ENCODE data around the gene TPRN.

DNA sequence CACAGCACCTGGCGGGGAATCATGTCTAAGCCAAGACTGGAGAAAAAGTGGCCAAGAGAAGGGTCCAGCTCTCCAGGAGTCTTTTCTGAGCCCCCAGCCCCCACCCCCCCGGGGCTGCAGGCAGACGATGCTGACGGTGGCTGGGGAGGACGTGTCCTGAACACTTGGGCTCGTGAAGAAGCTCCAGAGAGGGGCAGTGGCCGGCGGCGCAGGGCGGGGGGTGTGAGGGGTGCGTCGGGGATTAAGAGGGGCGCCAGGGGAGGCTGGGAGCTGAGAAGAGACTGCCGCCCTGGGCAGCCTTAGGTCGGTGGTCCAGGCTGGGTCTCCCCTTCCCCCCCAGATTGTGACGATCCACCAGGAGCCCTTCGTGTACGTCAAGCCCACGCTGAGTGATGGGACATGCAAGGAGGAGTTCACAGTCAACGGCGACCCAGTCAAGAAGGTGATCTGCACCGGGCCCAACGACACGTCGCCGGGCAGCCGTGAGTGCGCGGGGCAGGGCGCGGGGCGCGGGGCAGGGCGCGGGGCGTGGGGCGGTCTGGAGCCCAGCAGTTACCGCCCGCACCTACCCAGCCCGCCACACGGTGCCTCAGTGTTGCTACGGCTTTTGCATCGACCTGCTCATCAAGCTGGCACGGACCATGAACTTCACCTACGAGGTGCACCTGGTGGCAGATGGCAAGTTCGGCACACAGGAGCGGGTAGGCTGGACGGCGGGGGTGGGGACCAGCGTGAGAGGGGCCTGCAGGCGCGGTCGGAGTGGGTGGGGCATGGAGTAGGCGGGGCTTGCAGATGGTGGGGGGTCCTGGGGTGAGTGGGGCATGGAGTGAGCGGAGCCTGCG, 39.6 kb downstream of the TPRN start:
- TF ChIP-seq, protein P1, sequence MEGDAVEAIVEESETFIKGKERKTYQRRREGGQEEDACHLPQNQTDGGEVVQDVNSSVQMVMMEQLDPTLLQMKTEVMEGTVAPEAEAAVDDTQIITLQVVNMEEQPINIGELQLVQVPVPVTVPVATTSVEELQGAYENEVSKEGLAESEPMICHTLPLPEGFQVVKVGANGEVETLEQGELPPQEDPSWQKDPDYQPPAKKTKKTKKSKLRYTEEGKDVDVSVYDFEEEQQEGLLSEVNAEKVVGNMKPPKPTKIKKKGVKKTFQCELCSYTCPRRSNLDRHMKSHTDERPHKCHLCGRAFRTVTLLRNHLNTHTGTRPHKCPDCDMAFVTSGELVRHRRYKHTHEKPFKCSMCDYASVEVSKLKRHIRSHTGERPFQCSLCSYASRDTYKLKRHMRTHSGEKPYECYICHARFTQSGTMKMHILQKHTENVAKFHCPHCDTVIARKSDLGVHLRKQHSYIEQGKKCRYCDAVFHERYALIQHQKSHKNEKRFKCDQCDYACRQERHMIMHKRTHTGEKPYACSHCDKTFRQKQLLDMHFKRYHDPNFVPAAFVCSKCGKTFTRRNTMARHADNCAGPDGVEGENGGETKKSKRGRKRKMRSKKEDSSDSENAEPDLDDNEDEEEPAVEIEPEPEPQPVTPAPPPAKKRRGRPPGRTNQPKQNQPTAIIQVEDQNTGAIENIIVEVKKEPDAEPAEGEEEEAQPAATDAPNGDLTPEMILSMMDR (IDR thresholded peaks at IDR 0.05; ENCODE audit: low read depth, low read length): no peak
- no peak for TF ChIP-seq POLR2A (IDR thresholded peaks at IDR 0.05; ENCODE audit: extremely low read depth, insufficient read length)
